Erythroblast (primary cell): ENCODE data around the gene KIF1B.

Experiments used
- GATA1 ChIP-seq: IDR thresholded peaks from 2 replicates; pipeline ENCODE4 v1.6.1; 2011; ENCODE audit warnings: low read depth, mild to moderate bottlenecking, control low read depth, low read length, moderate library complexity
- POLR2A ChIP-seq: IDR thresholded peaks from 2 replicates; pipeline ENCODE4 v1.6.1; 2011; ENCODE audit warnings: mild to moderate bottlenecking, low read length

- TF ChIP-seq POLR2A = no peak
- no peak for TF ChIP-seq GATA1
Measured at GRCh38 chr1:10288029-10288615, 77.8 kb downstream of the KIF1B start.
